ENCODE data around the gene RAB11B. TPM values are rescaled to one million over a fixed set of nuclear protein-coding genes. Genes with fewer than 3 reads are reported as not detected.
A peak's percentile ranks its signal among the peaks of the same experiment; 100 is the strongest.
"Not testable (repeated sequence)": the region's sequence is repeated elsewhere in the genome, so short reads cannot be mapped to it uniquely, and the experiment has no call there.

The RAB11B gene
- total RNA-seq, 1 donor from 2014 or later = 130 TPM

- no peak for TF ChIP-seq CTCF (IDR thresholded peaks at IDR 0.05; ENCODE audit: unreplicated experiment)
Observed at GRCh38 chr19:8404391-8405151, 14.4 kb downstream of the RAB11B start.

GRCh38 chr19:8410718-8411117, 20.6 kb downstream of the RAB11B start:
- H3K9me3 Mint-ChIP-seq (ENCODE audit: unreplicated experiment); H3K27ac Mint-ChIP-seq (ENCODE audit: unreplicated experiment); DNase-seq (ENCODE audit: low spot score): not testable (repeated sequence)

More at GRCh38 chr19:8404391-8405151, 14.4 kb downstream of the RAB11B start:
- H3K36me3 Mint-ChIP-seq (ENCODE audit: low read depth, unreplicated experiment) = peaks cover 19% of the 10 kb centered on the region
- H3K27ac Mint-ChIP-seq (ENCODE audit: unreplicated experiment) = no peak overlapping the region
- no peaks in the 10 kb centered on the region for H3K9me3 Mint-ChIP-seq (ENCODE audit: unreplicated experiment)
- H3K4me3 Mint-ChIP-seq (ENCODE audit: unreplicated experiment) = peak overlapping the region; percentile 48
- DNase-seq (ENCODE audit: low spot score) = no peak
- no peaks in the 10 kb centered on the region for H3K4me1 Mint-ChIP-seq (ENCODE audit: unreplicated experiment)
- H3K27me3 Mint-ChIP-seq (ENCODE audit: unreplicated experiment) = peaks cover 10% of the 10 kb centered on the region

GRCh38 chr19:8412783-8413628, 22.8 kb downstream of the RAB11B start, which contains the start of gene MARCHF2:
Gene MARCHF2, plus strand, starts transcription at chr19:8413305. Its CDS starts 8,536 bp downstream, at chr19:8421841.
- Mint-ChIP-seq H3K27me3 (ENCODE audit: unreplicated experiment) (peaks cover 3% of the 10 kb centered on the region), H3K9me3 (ENCODE audit: unreplicated experiment) (no peaks in the 10 kb centered on the region), H3K36me3 (ENCODE audit: low read depth, unreplicated experiment) (no peaks in the 10 kb centered on the region), H3K4me1 (ENCODE audit: unreplicated experiment) (peaks cover 3% of the 10 kb centered on the region), H3K4me3 (ENCODE audit: unreplicated experiment) (peak within 1 kb of the TSS; percentile 88), H3K27ac (ENCODE audit: unreplicated experiment) (no peak within 1 kb of the TSS)
- peak; percentile 62 for TF ChIP-seq CTCF (IDR thresholded peaks at IDR 0.05; ENCODE audit: unreplicated experiment)
- peak; percentile 99 for DNase-seq (ENCODE audit: low spot score)

More at GRCh38 chr19:8410718-8411117, 20.6 kb downstream of the RAB11B start:
- not testable (repeated sequence) for H3K27me3 Mint-ChIP-seq (ENCODE audit: unreplicated experiment); H3K36me3 Mint-ChIP-seq (ENCODE audit: low read depth, unreplicated experiment); H3K4me1 Mint-ChIP-seq (ENCODE audit: unreplicated experiment); H3K4me3 Mint-ChIP-seq (ENCODE audit: unreplicated experiment)

- H3K27me3 Mint-ChIP-seq (ENCODE audit: unreplicated experiment) = peaks cover 3% of the 10 kb centered on the region
- peak overlapping the region; percentile 88 for H3K4me3 Mint-ChIP-seq (ENCODE audit: unreplicated experiment)
- no peak for DNase-seq (ENCODE audit: low spot score)
- peaks cover 4% of the 10 kb centered on the region for H3K36me3 Mint-ChIP-seq (ENCODE audit: low read depth, unreplicated experiment)
- no peaks in the 10 kb centered on the region for H3K9me3 Mint-ChIP-seq (ENCODE audit: unreplicated experiment)
- H3K27ac Mint-ChIP-seq (ENCODE audit: unreplicated experiment) = no peak overlapping the region
- H3K4me1 Mint-ChIP-seq (ENCODE audit: unreplicated experiment) = peaks cover 7% of the 10 kb centered on the region
- TF ChIP-seq CTCF (IDR thresholded peaks at IDR 0.05; ENCODE audit: unreplicated experiment) = no peak
Observed at GRCh38 chr19:8413629-8413995, 23.5 kb downstream of the RAB11B start.

- Mint-ChIP-seq H3K4me3 (ENCODE audit: unreplicated experiment) (no peak overlapping the region), H3K27me3 (ENCODE audit: unreplicated experiment) (peaks cover 3% of the 10 kb centered on the region), H3K4me1 (ENCODE audit: unreplicated experiment) (peaks cover 7% of the 10 kb centered on the region), H3K36me3 (ENCODE audit: low read depth, unreplicated experiment) (peaks cover 4% of the 10 kb centered on the region), H3K27ac (ENCODE audit: unreplicated experiment) (no peak overlapping the region), H3K9me3 (ENCODE audit: unreplicated experiment) (no peaks in the 10 kb centered on the region)
- no peak for TF ChIP-seq CTCF (IDR thresholded peaks at IDR 0.05; ENCODE audit: unreplicated experiment)
- DNase-seq (ENCODE audit: low spot score) = no peak
Observed at GRCh38 chr19:8416796-8417195, 26.6 kb downstream of the RAB11B start.

All from endothelial cell (in vitro differentiated cells).